B cell (primary cell): ENCODE data around the gene TP53I13. TPM values are rescaled to one million over a fixed set of nuclear protein-coding genes. Genes with fewer than 3 reads are reported as not detected.

Experiments
- ATAC-seq: fragments of 200-7000 bp; cut with Tn5 transposase; one replicate; pipeline ENCODE4 v1.10.0; 2021; ENCODE audit warnings: low read depth, mild to moderate bottlenecking, moderate number of reproducible peaks, moderate library complexity
- CTCF ChIA-PET: fragments of 350-600 bp; sonication (Branson Sonifier 250); formaldehyde crosslinking; loops from one replicate; lab custom pipeline; 2021; ENCODE audit warnings: antibody characterized with exemption, inconsistent platforms; lab: Charles Lee
- POLR2A ChIA-PET: fragments of 350-600 bp; sonication (Branson Sonifier 250); formaldehyde crosslinking; loops from one replicate; lab custom pipeline; 2021; ENCODE audit warnings: antibody characterized with exemption; lab: Charles Lee
- DNase-seq: peaks from one replicate; pipeline ENCODE4 v3.0.0; 2013
- H2AFZ ChIP-seq: 2 replicates; pipeline ENCODE4 v1.6.1; 2012; ENCODE audit warnings: mild to moderate bottlenecking, low read depth, low read length; ENCODE audit not compliant: insufficient read depth, poor library complexity, severe bottlenecking
- H3K27ac ChIP-seq, 2 donors: 1 replicate in 1 of 2; 2 replicates in 1 of 2; pipeline ENCODE4 v1.5.1; 2012 to 2013; ENCODE audit warnings: low read length in 2 of 2, mild to moderate bottlenecking in 2 of 2, moderate library complexity in 1 of 2
- H3K27me3 ChIP-seq, 4 experiments: fragments of 200-600 bp in 1 of 4; sonication (generic) in 1 of 4; replicated peaks in 1 of 4; 1 replicate in 2 of 4; 2 replicates in 2 of 4; pipeline versions ENCODE4 v1.6.1 to v1.7.0; 2013 to 2016; ENCODE audit warnings: low read length in 3 of 4, mild to moderate bottlenecking in 2 of 4, mixed read lengths in 1 of 4, moderate library complexity in 1 of 4; ENCODE audit not compliant: insufficient read depth in 4 of 4, control insufficient read depth in 3 of 4; ENCODE audit errors: control extremely low read depth in 1 of 4
- H3K36me3 ChIP-seq, 2 experiments: replicated peaks in 1 of 2; 1 replicate in 1 of 2; 2 replicates in 1 of 2; pipeline versions ENCODE4 v1.6.1 to v1.7.1; 2013; ENCODE audit warnings: low read length in 1 of 2; ENCODE audit not compliant: insufficient read depth in 2 of 2, control insufficient read depth in 1 of 2; ENCODE audit errors: control extremely low read depth in 1 of 2, extremely low read depth in 1 of 2
- H3K4me1 ChIP-seq, 2 donors: fragments of 200-600 bp in 1 of 2; sonication (generic) in 1 of 2; 1 replicate in 1 of 2; 2 replicates in 1 of 2; pipeline versions ENCODE4 v1.5.1 to v1.6.1; 2013 to 2017; ENCODE audit warnings: low read length in 2 of 2; ENCODE audit not compliant: control insufficient read depth in 2 of 2, insufficient read depth in 2 of 2
- H3K4me2 ChIP-seq: replicated peaks from 2 replicates; pipeline ENCODE3; 2012; ENCODE audit warnings: mild to moderate bottlenecking, low read depth, low read length; ENCODE audit not compliant: poor library complexity, severe bottlenecking
- H3K4me3 ChIP-seq, 5 experiments: fragments of 200-600 bp in 1 of 5; sonication (generic) in 1 of 5; 1 replicate in 3 of 5; 2 replicates in 2 of 5; pipeline versions ENCODE4 v1.5.1 to v1.7.0; 2011 to 2016; ENCODE audit warnings: low read length in 4 of 5, mild to moderate bottlenecking in 4 of 5, low read depth in 2 of 5, control low read depth in 1 of 5, moderate library complexity in 1 of 5; ENCODE audit not compliant: insufficient read depth in 1 of 5; ENCODE audit errors: control extremely low read depth in 1 of 5, extremely low read depth in 1 of 5
- H3K79me2 ChIP-seq: fragments of 200-600 bp; sonication (generic); one replicate; pipeline ENCODE4 v1.6.0; 2016; ENCODE audit warnings: low read length; ENCODE audit not compliant: control insufficient read depth, insufficient read depth
- H3K9ac ChIP-seq: fragments of 200-600 bp; sonication (generic); 2 replicates; pipeline ENCODE4 v1.6.1; 2017; ENCODE audit warnings: mild to moderate bottlenecking, low read length, moderate library complexity
- H3K9me3 ChIP-seq, 3 donors: one replicate each; pipeline versions ENCODE4 v1.6.1 to v1.7.1; 2013; ENCODE audit warnings: low read length in 2 of 3; ENCODE audit not compliant: control insufficient read depth in 2 of 3, insufficient read depth in 1 of 3; ENCODE audit errors: control extremely low read depth in 1 of 3
- H4K20me1 ChIP-seq: 2 replicates; pipeline ENCODE4 v1.6.0; 2012; ENCODE audit warnings: mild to moderate bottlenecking, low read length; ENCODE audit not compliant: insufficient read depth, control insufficient read depth, poor library complexity, severe bottlenecking
- H3K27ac Mint-ChIP-seq: one replicate; pipeline ENCODE4 v1.8.0; 2021; ENCODE audit warnings: mixed read lengths
- H3K27me3 Mint-ChIP-seq: one replicate; pipeline ENCODE4 v1.8.0; 2021; ENCODE audit warnings: mixed read lengths
- H3K4me1 Mint-ChIP-seq: one replicate; pipeline ENCODE4 v1.8.0; 2021; ENCODE audit warnings: mixed read lengths
- H3K4me3 Mint-ChIP-seq: one replicate; pipeline ENCODE4 v1.8.0; 2021; ENCODE audit warnings: mixed read lengths
- H3K9me3 Mint-ChIP-seq: one replicate; pipeline ENCODE4 v1.8.0; 2022; ENCODE audit warnings: mixed read lengths; ENCODE audit not compliant: insufficient read depth
- CTCF ChIP-seq: fragments of 200-600 bp; IDR thresholded peaks from one replicate; pipeline ENCODE4 v1.8.0; 2022; ENCODE audit warnings: antibody characterized with exemption, mild to moderate bottlenecking
- EZH2 ChIP-seq: IDR thresholded peaks from 2 replicates; pipeline ENCODE4 v1.6.1; 2012; ENCODE audit warnings: borderline replicate concordance, low read depth, mild to moderate bottlenecking, moderate library complexity, low read length; ENCODE audit not compliant: insufficient read depth, poor library complexity, severe bottlenecking
- WGBS: methylation state at CpG from one replicate; pipeline ENCODE4 v1.1.5; 2013; ENCODE audit warnings: missing lambda C conversion rate; ENCODE audit not compliant: insufficient coverage; 5-methylcytosine and 5-hydroxymethylcytosine counted together
- intact Hi-C: fragments of 100-400 bp; cut with micrococcal nuclease; formaldehyde crosslinking; loops from one replicate; pipeline ENCODE4 v1.10.0; 2022
- polyA minus RNA-seq: library from RNA; depleted of rRNA, polyadenylated mRNA; stranded (reverse); fragments of >200 nt; gene quantifications from 2 replicates; pipeline ENCODE4 v1.2.3, GENCODE V29; 2012
- polyA plus RNA-seq: library from polyadenylated mRNA; depleted of rRNA; stranded (reverse); fragments of >200 nt; gene quantifications from 2 replicates; pipeline ENCODE4 v1.2.3, GENCODE V29; 2012
- total RNA-seq, 2 donors: library from RNA; stranded (reverse); fragments of 120-200 nt in 1 of 2; gene quantifications; 1 replicate in 1 of 2; 2 replicates in 1 of 2; pipeline versions ENCODE4 v1.2.3 to v1.2.4, GENCODE V29; 2013 to 2022

Gene TP53I13
- total RNA-seq (220 and 224 TPM in 2 replicates), polyA plus RNA-seq (271 and 287 TPM in 2 replicates), polyA minus RNA-seq (88.5 and 105 TPM in 2 replicates)
- total RNA-seq (2013), result 86.8 TPM

- H3K9me3 ChIP-seq, result no peaks in the 10 kb centered on the region
- H3K4me1 ChIP-seq, result peaks cover 27 to 40% of the 10 kb centered on the region in 2 donors
- peak within 1 kb of the TSS; percentile 94 for H2AFZ ChIP-seq
- ChIA-PET POLR2A (interaction anchor here (0.6 to 2.9 kb wide), 7 partner anchors 12 to 618 kb away, joined by 3 to 12 read pairs (median 4); partner anchors contain the start of gene ANKRD13B), CTCF (interaction anchor here (0.6 to 24.3 kb wide), 18 partner anchors 8 to 198 kb away, joined by 3 to 336 read pairs (median 4); no protein-coding TSS in a partner anchor)
- Mint-ChIP-seq H3K4me1 (peaks cover 39% of the 10 kb centered on the region), H3K4me3 (peak within 1 kb of the TSS; percentile 99), H3K9me3 (no peaks in the 10 kb centered on the region), H3K27me3 (no peaks in the 10 kb centered on the region), H3K27ac (peak within 1 kb of the TSS; percentile 97)
- no peaks in the 10 kb centered on the region for H3K27me3 ChIP-seq
- H3K27ac ChIP-seq, result peak within 1 kb of the TSS; percentile 71 to 76
- ATAC-seq (peak; percentile 60), DNase-seq (peak; percentile 92)
- TF ChIP-seq EZH2, result no peak
- TF ChIP-seq CTCF, result no peak
- under 1% methylated on average over 84 of the region's 85 CpGs for WGBS
- peaks cover 0 to 5% of the 10 kb centered on the region in 2 experiments for H3K36me3 ChIP-seq
- peak within 1 kb of the TSS; percentile 100 for H3K4me2 ChIP-seq
- H3K79me2 ChIP-seq, result peaks cover 12% of the 10 kb centered on the region
- intact Hi-C loops, result loop anchor here (1.0 to 10.0 kb wide), 11 partner anchors 12 to 924 kb away; partner anchors contain the start of genes BLTP2, GIT1, NUFIP2 and PHF12
- peak within 1 kb of the TSS; percentile 82 for H3K9ac ChIP-seq
- peaks cover 7% of the 10 kb centered on the region for H4K20me1 ChIP-seq
- H3K4me3 ChIP-seq, result peak within 1 kb of the TSS; percentile 71 to 99 (median 80)
These were observed at the start of gene TP53I13 for GRCh38 chr17:29568331-29569244. TP53I13 (plus strand) TSS chr17:29568701; CDS start chr17:29568759, 58 bp downstream.
